Muscle of arm (tissue), 12 donors: Measurements from ENCODE around the gene GRM5. TPM values are rescaled to one million over a fixed set of nuclear protein-coding genes. Genes with fewer than 3 reads are reported as not detected.
"Not testable (repeated sequence)": the region's sequence is repeated elsewhere in the genome, so short reads cannot be mapped to it uniquely, and the experiment has no call there.

ENCODE experiments used
- DNase-seq: peaks from one replicate; pipeline ENCODE4 v3.0.0-alpha.2; 2013
- polyA plus RNA-seq, 12 donors: library from polyadenylated mRNA; unstranded; fragments of 120-200 nt; gene quantifications; one replicate each; pipeline ENCODE4 v1.2.1, GENCODE V29; 2013; ENCODE audit not compliant: insufficient read length in 12 of 12

The GRM5 gene
- polyA plus RNA-seq, 12 donors, result 0.07 to 0.12 (median 0.07) TPM; not detected in 9

GRCh38 chr11:88507771-88508417 is 557.9 kb downstream of the GRM5 start:
- no peak for DNase-seq

GRCh38 chr11:88501541-88501940 is 564.2 kb downstream of the GRM5 start:
- DNase-seq, result no peak

- DNase-seq, result no peak
Observed at GRCh38 chr11:88495836-88496235, 569.9 kb downstream of the GRM5 start.

GRCh38 chr11:88494848-88495247 is 570.9 kb downstream of the GRM5 start:
- DNase-seq, result no peak

GRCh38 chr11:88491674-88492073 is 574.1 kb downstream of the GRM5 start:
- no peak for DNase-seq

GRCh38 chr11:88489030-88489429 is 576.8 kb downstream of the GRM5 start:
- no peak for DNase-seq

- DNase-seq, result no peak
Observed at GRCh38 chr11:88487646-88488045, 578.1 kb downstream of the GRM5 start.

GRCh38 chr11:88484873-88485621 is 580.7 kb downstream of the GRM5 start:
- no peak for DNase-seq

- no peak for DNase-seq
Observed at GRCh38 chr11:88482871-88483301, 582.9 kb downstream of the GRM5 start.

GRCh38 chr11:88480223-88480622 is 585.6 kb downstream of the GRM5 start:
- DNase-seq, result peak; percentile 86

- no peak for DNase-seq
Observed at GRCh38 chr11:88478136-88478815, 587.5 kb downstream of the GRM5 start.

- DNase-seq, result no peak
Observed at GRCh38 chr11:88475991-88476418, 589.8 kb downstream of the GRM5 start.

GRCh38 chr11:88474655-88475054 is 591.1 kb downstream of the GRM5 start:
- no peak for DNase-seq

GRCh38 chr11:88469561-88470225 is 596.1 kb downstream of the GRM5 start:
- DNase-seq, result no peak

- DNase-seq, result no peak
Observed at GRCh38 chr11:88464528-88464927, 601.3 kb downstream of the GRM5 start.

GRCh38 chr11:88463301-88463700 is 602.5 kb downstream of the GRM5 start:
- DNase-seq, result not testable (repeated sequence)

- not testable (repeated sequence) for DNase-seq
Observed at GRCh38 chr11:88458047-88458446, 607.7 kb downstream of the GRM5 start.

GRCh38 chr11:88455974-88456373 is 609.8 kb downstream of the GRM5 start:
- DNase-seq, result no peak

GRCh38 chr11:88454881-88455280 is 610.9 kb downstream of the GRM5 start:
- no peak for DNase-seq
